PC-9 (cell line): ENCODE data around the gene FGD5. TPM values are rescaled to one million over a fixed set of nuclear protein-coding genes. Genes with fewer than 3 reads are reported as not detected.

Experiments
- BruUV-seq: library from RNA; stranded (reverse); fragments of 400-500 nt; replicated peaks from 2 replicates; lab custom pipeline; 2021; lab: Mats Ljungman, UMichigan
- CTCF ChIA-PET: fragments of 300-600 bp; sonication (Branson Sonifier 250); formaldehyde crosslinking; loops from one replicate; lab custom pipeline; 2022; ENCODE audit warnings: antibody characterized with exemption; lab: Charles Lee
- POLR2A ChIA-PET: fragments of 300-600 bp; sonication (Branson Sonifier 250); formaldehyde crosslinking; loops from one replicate; lab custom pipeline; 2022; ENCODE audit warnings: antibody characterized with exemption; ENCODE audit not compliant: unreplicated experiment; lab: Charles Lee
- DNase-seq, 2 experiments: peaks; one replicate each; pipeline versions ENCODE4 v3.0.0 to v3.0.0-alpha.2; 2015 to 2022; ENCODE audit warnings: mixed read lengths in 1 of 2
- H2AFZ ChIP-seq: fragments of 200-600 bp; sonication (generic); 2 replicates; pipeline ENCODE4 v1.8.1; 2017; ENCODE audit warnings: antibody characterized with exemption
- H3F3A ChIP-seq: fragments of 200-600 bp; sonication (generic); 2 replicates; pipeline ENCODE4 v1.8.1; 2017; ENCODE audit warnings: antibody characterized with exemption, mild to moderate bottlenecking, low read depth; ENCODE audit not compliant: insufficient read depth
- H3K27ac ChIP-seq: fragments of 200-600 bp; sonication (generic); 2 replicates; pipeline ENCODE4 v1.6.1; 2016; ENCODE audit warnings: mixed run types
- H3K27me3 ChIP-seq: fragments of 200-600 bp; sonication (generic); 2 replicates; pipeline ENCODE4 v1.6.1; 2016; ENCODE audit warnings: low read depth, mixed run types; ENCODE audit not compliant: insufficient read depth
- H3K36me3 ChIP-seq: fragments of 200-600 bp; sonication (generic); 2 replicates; pipeline ENCODE4 v1.6.1; 2016; ENCODE audit warnings: low read depth, mixed run types
- H3K4me1 ChIP-seq: fragments of 200-600 bp; sonication (generic); replicated peaks from 2 replicates; pipeline ENCODE4 v1.6.1; 2016; ENCODE audit warnings: mixed run types; ENCODE audit not compliant: insufficient read depth
- H3K4me2 ChIP-seq: fragments of 200-600 bp; sonication (generic); 2 replicates; pipeline ENCODE4 v1.6.1; 2017; ENCODE audit warnings: mixed run types
- H3K4me3 ChIP-seq: fragments of 200-600 bp; sonication (generic); 2 replicates; pipeline ENCODE4 v1.6.1; 2016; ENCODE audit warnings: mixed run types
- H3K79me2 ChIP-seq: fragments of 200-600 bp; sonication (generic); 2 replicates; pipeline ENCODE4 v1.6.1; 2017; ENCODE audit warnings: low read depth, mixed run types
- H3K9me2 ChIP-seq: fragments of 200-600 bp; sonication (generic); 2 replicates; pipeline ENCODE4 v1.8.1; 2017; ENCODE audit warnings: mild to moderate bottlenecking; ENCODE audit not compliant: insufficient read depth
- H3K9me3 ChIP-seq: fragments of 200-600 bp; sonication (generic); 2 replicates; pipeline ENCODE4 v1.8.1; 2016; ENCODE audit warnings: low read depth; ENCODE audit not compliant: insufficient read depth
- H4K20me1 ChIP-seq: fragments of 200-600 bp; sonication (generic); 2 replicates; pipeline ENCODE4 v1.8.1; 2017; ENCODE audit not compliant: insufficient read depth
- CTCF ChIP-seq: fragments of 200-600 bp; sonication (generic); conservative IDR thresholded peaks from 2 replicates; pipeline ENCODE4 v1.6.1; 2017; ENCODE audit warnings: mixed run types, antibody characterized with exemption, mild to moderate bottlenecking, moderate library complexity
- EZH2 ChIP-seq: fragments of 200-600 bp; sonication (generic); IDR thresholded peaks from 2 replicates; pipeline ENCODE4 v1.8.0; 2017; ENCODE audit warnings: antibody characterized with exemption, low read depth
- intact Hi-C: fragments of 100-400 bp; cut with micrococcal nuclease; formaldehyde crosslinking; loops from one replicate; pipeline ENCODE4 v1.10.0; 2022; ENCODE audit not compliant: unreplicated experiment
- total RNA-seq: library from RNA; stranded (reverse); gene quantifications from 2 replicates; pipeline ENCODE4 v1.2.3, GENCODE V29; 2021

Gene FGD5
- total RNA-seq, 1 experiment from 2014 or later: not detected

- H3K79me2 ChIP-seq: no peaks in the 10 kb centered on the region
- H3K4me1 ChIP-seq: no peaks in the 10 kb centered on the region
- H3K9me2 ChIP-seq: no peaks in the 10 kb centered on the region
- H3K9me3 ChIP-seq: no peaks in the 10 kb centered on the region; the same call in 1 of the 2 replicates
- no TSS peak for BruUV-seq
- intact Hi-C loops: loop anchor here (5.0 kb wide), 1 partner anchor 581 kb away; no protein-coding TSS in a partner anchor
- H3K36me3 ChIP-seq: no peaks in the 10 kb centered on the region
- ChIA-PET CTCF (no interaction called here), POLR2A (no interaction called here)
- H3K4me3 ChIP-seq: no peak overlapping the region
- no peak for DNase-seq
- no peaks in the 10 kb centered on the region for H3F3A ChIP-seq
- TF ChIP-seq CTCF: no peak
- no peak for TF ChIP-seq EZH2
- H2AFZ ChIP-seq: no peak overlapping the region
- no peak overlapping the region for H3K27ac ChIP-seq
- H4K20me1 ChIP-seq: peaks cover 6% of the 10 kb centered on the region; the same call in 1 of the 2 replicates
- no peak overlapping the region for H3K4me2 ChIP-seq
- peaks cover 4% of the 10 kb centered on the region; the same call in 1 of the 2 replicates for H3K27me3 ChIP-seq
Measured at GRCh38 chr3:14783480-14784086, 35.2 kb upstream of the FGD5 start.

- Histone ChIP-seq H3F3A (no peaks in the 10 kb centered on the region), H3K4me2 (no peak overlapping the region), H3K9me2 (no peaks in the 10 kb centered on the region), H3K4me3 (no peak overlapping the region), H3K27ac (no peak overlapping the region), H3K79me2 (no peaks in the 10 kb centered on the region), H3K9me3 (no peaks in the 10 kb centered on the region), H3K4me1 (no peaks in the 10 kb centered on the region), H2AFZ (no peak overlapping the region), H3K36me3 (no peaks in the 10 kb centered on the region), H4K20me1 (peaks cover 6% of the 10 kb centered on the region; the same call in 1 of the 2 replicates), H3K27me3 (peaks cover 4% of the 10 kb centered on the region; the same call in 1 of the 2 replicates)
- ChIA-PET POLR2A (no interaction called here), CTCF (no interaction called here)
- no TSS peak for BruUV-seq
- intact Hi-C loops: loop anchor here (5.0 kb wide), 1 partner anchor 582 kb away; no protein-coding TSS in a partner anchor
- DNase-seq: no peak
- TF ChIP-seq EZH2: no peak
- TF ChIP-seq CTCF: no peak
Measured at GRCh38 chr3:14784087-14784681, 34.6 kb upstream of the FGD5 start.

GRCh38 chr3:14785207-14786155, 33.3 kb upstream of the FGD5 start:
- DNase-seq: no peak
- Histone ChIP-seq H3F3A (no peaks in the 10 kb centered on the region), H3K9me3 (no peaks in the 10 kb centered on the region), H3K27me3 (peaks cover 4% of the 10 kb centered on the region; the same call in 1 of the 2 replicates), H3K79me2 (no peaks in the 10 kb centered on the region), H3K36me3 (no peaks in the 10 kb centered on the region), H3K4me2 (no peak overlapping the region), H3K9me2 (no peaks in the 10 kb centered on the region), H4K20me1 (peaks cover 6% of the 10 kb centered on the region; the same call in 1 of the 2 replicates), H3K4me3 (no peak overlapping the region), H3K27ac (no peak overlapping the region), H3K4me1 (no peaks in the 10 kb centered on the region), H2AFZ (no peak overlapping the region)
- TF ChIP-seq EZH2 (no peak), CTCF (no peak)
- POLR2A ChIA-PET: no interaction called here
- CTCF ChIA-PET: no interaction called here
- BruUV-seq: no TSS peak
- intact Hi-C loops: no loop called here
